Fibroblast of mammary gland (primary cell): Measurements from ENCODE around the gene LRP8.

Experiments
- DNase-seq: peaks from one replicate; pipeline ENCODE4 v3.0.0-alpha.2; 2010; ENCODE audit warnings: low read depth
- H3K4me3 ChIP-seq: 2 replicates; pipeline ENCODE4 v1.5.1; 2011; ENCODE audit warnings: low read depth, mild to moderate bottlenecking, low read length, moderate library complexity; ENCODE audit not compliant: control insufficient read depth
- CTCF ChIP-seq: conservative IDR thresholded peaks from 2 replicates; pipeline ENCODE4 v1.5.1; 2011; ENCODE audit warnings: low read depth, low read length, inconsistent platforms; ENCODE audit not compliant: control insufficient read depth, insufficient read depth

LRP8 gene

DNA sequence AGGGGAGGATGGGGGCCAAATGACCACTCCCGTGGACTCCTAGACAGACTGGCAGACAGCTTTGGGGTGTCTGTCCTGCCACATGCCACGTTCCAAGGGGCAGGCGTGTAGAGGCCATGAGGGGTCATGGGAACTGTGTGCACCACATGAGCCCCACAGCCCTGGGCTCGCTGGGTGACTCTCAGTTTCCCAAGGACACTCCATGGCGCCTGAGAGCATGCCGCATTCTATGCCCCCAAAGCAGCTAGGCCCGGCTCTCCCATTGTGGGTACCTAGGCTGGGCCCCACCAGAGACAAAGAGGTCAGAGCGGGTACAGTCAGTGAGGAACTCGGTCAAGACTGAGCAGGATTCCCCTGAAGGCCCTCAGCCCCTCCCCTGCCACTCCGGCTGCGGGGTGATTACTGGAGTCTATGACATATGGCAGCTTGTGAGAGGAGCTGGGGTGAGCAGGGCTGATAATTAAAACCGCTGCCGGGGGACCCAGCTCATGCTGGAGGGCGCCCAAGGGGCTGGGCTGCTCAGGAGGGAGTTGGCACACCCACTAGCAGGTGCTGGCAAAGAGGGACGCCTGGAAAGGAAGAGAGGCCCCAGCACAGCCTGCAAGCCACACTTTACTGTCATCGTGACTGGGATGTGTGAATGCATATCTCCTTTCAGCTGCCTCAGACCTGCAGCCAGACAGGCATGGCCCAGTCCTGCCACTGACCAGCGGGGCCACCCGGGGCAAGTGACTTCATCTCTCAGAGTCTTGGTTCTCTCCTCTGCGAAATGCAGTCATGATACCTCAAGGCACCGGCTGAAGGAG, 8.4 kb downstream of the LRP8 start:
- H3K4me3 ChIP-seq: no peak overlapping the region
- no peak for DNase-seq
- TF ChIP-seq CTCF: no peak

DNA sequence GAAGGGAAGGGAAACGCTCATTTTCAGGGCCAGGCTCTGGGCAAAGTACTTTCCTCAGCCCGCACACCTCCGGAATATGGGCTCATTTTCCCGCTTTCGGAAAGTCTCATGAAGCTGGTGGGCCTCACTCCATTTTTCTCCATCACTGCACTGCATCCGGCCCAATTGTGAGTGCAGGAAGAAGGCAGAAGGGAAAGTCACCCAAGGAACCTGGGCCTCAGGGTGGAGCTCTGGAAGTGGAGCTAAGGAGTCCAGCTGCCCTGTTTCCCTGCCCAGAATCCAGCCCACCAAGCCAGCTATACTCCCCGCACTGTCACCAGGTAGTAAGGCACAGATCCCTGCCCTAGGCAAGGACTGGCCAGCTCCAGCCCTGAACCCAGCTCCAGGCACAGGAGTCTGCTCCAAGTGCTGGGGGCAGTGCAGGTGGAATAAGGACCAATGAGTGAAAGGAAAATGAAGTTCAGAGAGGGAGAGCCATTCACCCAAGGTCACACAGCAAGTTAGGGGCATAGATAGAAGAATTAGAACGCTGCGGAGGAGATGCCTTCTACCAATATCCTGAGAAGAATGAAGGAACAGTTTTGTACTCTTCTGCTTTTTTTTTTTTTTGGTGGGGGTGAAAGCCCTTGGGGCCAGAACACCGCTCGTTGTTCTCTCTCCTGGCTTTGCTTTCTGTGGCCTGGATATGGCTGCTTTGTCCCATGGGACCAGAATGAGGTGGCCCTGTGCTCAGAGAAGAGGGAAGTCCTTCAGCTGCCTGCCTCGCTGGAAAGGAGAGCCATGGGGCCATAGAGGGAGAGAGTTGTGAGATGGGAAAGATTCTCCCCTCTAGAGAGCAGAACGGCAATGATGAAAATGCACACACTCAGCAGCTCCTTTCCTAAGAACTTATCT, 10.0 kb downstream of the LRP8 start:
- TF ChIP-seq CTCF: no peak
- no peak for DNase-seq
- H3K4me3 ChIP-seq: no peak overlapping the region

GRCh38 chr1:53316766-53317581, 10.9 kb downstream of the LRP8 start:
- no peak for TF ChIP-seq CTCF
- DNase-seq: no peak
- no peak overlapping the region for H3K4me3 ChIP-seq

- H3K4me3 ChIP-seq: no peak overlapping the region
- no peak for TF ChIP-seq CTCF
- DNase-seq: no peak
These were observed 11.5 kb downstream of the LRP8 start for GRCh38 chr1:53316424-53316765.

- TF ChIP-seq CTCF: no peak
- H3K4me3 ChIP-seq: no peak overlapping the region
- DNase-seq: no peak
These were observed 12.1 kb downstream of the LRP8 start for GRCh38 chr1:53315456-53316423.
